ENCODE results near the gene SPRYD7. TPM values are rescaled to one million over a fixed set of nuclear protein-coding genes. Genes with fewer than 3 reads are reported as not detected.

The SPRYD7 gene
- total RNA-seq, 2 experiments from 2014 or later = 3.5 to 4.4 TPM

GRCh38 chr13:49867834-49868233 is 68.3 kb downstream of the SPRYD7 start:
- no peak overlapping the region for H3K27ac Mint-ChIP-seq
- H3K4me3 Mint-ChIP-seq = no peak overlapping the region
- H3K36me3 Mint-ChIP-seq = no peaks in the 10 kb centered on the region

GRCh38 chr13:49865218-49865617 is 70.9 kb downstream of the SPRYD7 start:
- no peak for ATAC-seq (ENCODE audit: low read depth)
- POLR2A ChIA-PET = no interaction called here
- Mint-ChIP-seq H3K9me3 (peaks cover 3% of the 10 kb centered on the region), H3K27ac (no peak overlapping the region), H3K4me3 (no peak overlapping the region), H3K27me3 (peaks cover 7% of the 10 kb centered on the region), H3K36me3 (no peaks in the 10 kb centered on the region), H3K4me1 (no peaks in the 10 kb centered on the region)
- no peak for DNase-seq

More at GRCh38 chr13:49867834-49868233, 68.3 kb downstream of the SPRYD7 start:
- POLR2A ChIA-PET = no interaction called here
- Mint-ChIP-seq H3K27me3 (peaks cover 2% of the 10 kb centered on the region), H3K9me3 (peaks cover 5% of the 10 kb centered on the region), H3K4me1 (no peaks in the 10 kb centered on the region)
- ATAC-seq (ENCODE audit: low read depth) = no peak
- no peak for DNase-seq

GRCh38 chr13:49864509-49864908 is 71.6 kb downstream of the SPRYD7 start:
- Mint-ChIP-seq H3K4me3 (no peak overlapping the region), H3K27ac (no peak overlapping the region), H3K36me3 (no peaks in the 10 kb centered on the region), H3K27me3 (peaks cover 7% of the 10 kb centered on the region), H3K9me3 (peaks cover 2% of the 10 kb centered on the region), H3K4me1 (no peaks in the 10 kb centered on the region)
- POLR2A ChIA-PET = no interaction called here
- no peak for DNase-seq
- ATAC-seq (ENCODE audit: low read depth) = no peak

Other genes with a start within 250 kb of the SPRYD7 start
- 10 to 100 TPM; 26.0 to 28.0 TPM for gene EBPL, start 244.9 kb downstream of the SPRYD7 start, total RNA-seq
- gene KPNA3, start 143.7 kb downstream of the SPRYD7 start, total RNA-seq = 10 to 100 TPM; 27.8 to 28.1 TPM
- gene TRIM13, start 60.7 kb upstream of the SPRYD7 start, total RNA-seq = 10 to 100 TPM; 19.7 to 19.9 TPM
- gene KCNRG, start 79.1 kb upstream of the SPRYD7 start, total RNA-seq = under 1 TPM; 0.22 to 0.77 TPM

Data from activated naive CD8-positive, alpha-beta T cell treated with anti-CD3 and anti-CD28 coated beads, Interleukin-2, amount 10 ng/mL, durations not matched to agents 7 days and 5 days (primary cell).